Psoas muscle (tissue), 8 donors: ENCODE results near the gene ST3GAL4. TPM values are rescaled to one million over a fixed set of nuclear protein-coding genes. Genes with fewer than 3 reads are reported as not detected.

Experiments used
- ATAC-seq, 4 donors: fragments of 200-7000 bp; cut with Tn5 transposase; one replicate each; pipeline ENCODE4 v1.9.1; 2020; ENCODE audit warnings: moderate library complexity in 3 of 4, mild to moderate bottlenecking in 2 of 4
- DNase-seq, 2 donors: peaks; one replicate each; pipeline ENCODE4 v3.0.0-alpha.2; 2020
- H3K27ac ChIP-seq: fragments of 200-600 bp; one replicate; pipeline ENCODE4 v1.8.0; 2022
- H3K27me3 ChIP-seq, 3 donors: fragments of 200-600 bp in 1 of 3; one replicate each; pipeline versions ENCODE4 v1.6.1 to v1.8.0; 2013 to 2022; ENCODE audit warnings: low read length in 2 of 3, mild to moderate bottlenecking in 2 of 3, moderate library complexity in 1 of 3; ENCODE audit not compliant: insufficient read depth in 3 of 3
- H3K36me3 ChIP-seq, 2 donors: fragments of 200-600 bp in 1 of 2; one replicate each; pipeline versions ENCODE4 v1.6.1 to v1.8.0; 2013 to 2022; ENCODE audit warnings: low read depth in 1 of 2, mild to moderate bottlenecking in 1 of 2, moderate library complexity in 1 of 2; ENCODE audit not compliant: insufficient read depth in 1 of 2
- H3K4me1 ChIP-seq: fragments of 200-600 bp; one replicate; pipeline ENCODE4 v1.8.0; 2022
- H3K4me3 ChIP-seq: fragments of 200-600 bp; one replicate; pipeline ENCODE4 v1.8.0; 2022; ENCODE audit warnings: mild to moderate bottlenecking
- H3K9me3 ChIP-seq: fragments of 200-600 bp; one replicate; pipeline ENCODE4 v1.8.0; 2022
- WGBS, 3 donors: extraction: QIAGEN DNeasy Blood & Tissue Kit; methylation state at CpG; one replicate each; pipeline versions ENCODE4 v1.1.6 to v1.1.7; 2013; 5-methylcytosine and 5-hydroxymethylcytosine counted together
- intact Hi-C, 2 donors: fragments of 100-400 bp; cut with DNase I; formaldehyde crosslinking; loops; one replicate each; pipeline versions ENCODE4 v1.11.0 to v1.14.2; 2022
- polyA plus RNA-seq, 3 donors: library from polyadenylated mRNA; stranded (reverse); fragments of 200-250 nt; gene quantifications; one replicate each; pipeline ENCODE4 v1.2.3, GENCODE V29; 2013
- total RNA-seq, 4 donors: library from RNA; stranded (reverse); fragmentation: NEBNext Ultra II Directional in 2 of 4; extraction: Animal tissue kit (Norgen Biotek cat#: 25700) in 2 of 4; gene quantifications; one replicate each; pipeline versions ENCODE4 v1.2.1 to v1.2.4, GENCODE V29; 2021 to 2023
- TF ChIP-seq, protein P1 (sequence below): fragments of 200-600 bp; IDR thresholded peaks from one replicate; pipeline ENCODE4 v1.8.0; 2022; ENCODE audit warnings: antibody characterized with exemption
- donor health status: healthy with polysubstance abuse.
- donor health status: DM: no; HTN: no; CAD: no; lungs with moderate emphysema.
- donor health status: Bipolar disorder and iron deficiency.
- donor health status: healthy.
- donor health status: DM: yes; HTN: yes; CAD: no.
- donor health status: DM: no; HTN: no; CAD: no.
- donor health status: DM: no; HTN: no; CAD: no.
- donor health status: DM: yes; HTN: yes; CAD: no.

ST3GAL4 gene
- total and polyA plus RNA-seq, 7 donors, result 3.5 to 9.3 (median 4.7) TPM

DNA sequence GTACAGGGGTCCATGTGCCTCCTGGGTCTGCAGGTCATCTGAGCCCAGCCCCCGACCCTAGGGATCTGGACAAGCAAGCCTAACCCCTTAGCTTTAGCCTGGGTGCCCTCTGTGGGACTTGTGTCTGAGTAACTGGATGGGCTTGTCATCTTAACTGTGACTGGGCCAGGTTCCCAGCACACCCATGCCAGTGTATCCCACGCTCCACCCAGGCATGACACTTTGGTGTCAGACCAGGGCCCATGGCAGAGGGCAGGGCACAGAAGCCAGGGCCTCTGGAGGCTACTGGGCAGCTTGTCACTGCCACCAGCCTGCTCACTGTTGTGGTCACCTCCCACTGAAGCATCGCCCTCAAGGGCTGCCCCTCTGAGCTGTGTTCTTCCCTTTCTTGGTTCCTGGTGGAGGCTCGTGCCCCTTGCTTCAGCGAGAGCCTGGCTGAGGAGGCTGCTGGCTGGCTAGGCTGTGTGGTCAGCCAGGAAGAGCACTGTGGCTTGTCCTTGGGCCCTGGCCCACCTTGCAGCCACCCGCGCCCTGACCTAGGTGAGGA, 80.8 kb downstream of the ST3GAL4 start:
- TF ChIP-seq, protein P1, sequence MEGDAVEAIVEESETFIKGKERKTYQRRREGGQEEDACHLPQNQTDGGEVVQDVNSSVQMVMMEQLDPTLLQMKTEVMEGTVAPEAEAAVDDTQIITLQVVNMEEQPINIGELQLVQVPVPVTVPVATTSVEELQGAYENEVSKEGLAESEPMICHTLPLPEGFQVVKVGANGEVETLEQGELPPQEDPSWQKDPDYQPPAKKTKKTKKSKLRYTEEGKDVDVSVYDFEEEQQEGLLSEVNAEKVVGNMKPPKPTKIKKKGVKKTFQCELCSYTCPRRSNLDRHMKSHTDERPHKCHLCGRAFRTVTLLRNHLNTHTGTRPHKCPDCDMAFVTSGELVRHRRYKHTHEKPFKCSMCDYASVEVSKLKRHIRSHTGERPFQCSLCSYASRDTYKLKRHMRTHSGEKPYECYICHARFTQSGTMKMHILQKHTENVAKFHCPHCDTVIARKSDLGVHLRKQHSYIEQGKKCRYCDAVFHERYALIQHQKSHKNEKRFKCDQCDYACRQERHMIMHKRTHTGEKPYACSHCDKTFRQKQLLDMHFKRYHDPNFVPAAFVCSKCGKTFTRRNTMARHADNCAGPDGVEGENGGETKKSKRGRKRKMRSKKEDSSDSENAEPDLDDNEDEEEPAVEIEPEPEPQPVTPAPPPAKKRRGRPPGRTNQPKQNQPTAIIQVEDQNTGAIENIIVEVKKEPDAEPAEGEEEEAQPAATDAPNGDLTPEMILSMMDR, result no peak
- Histone ChIP-seq H3K27me3 (no peaks in the 10 kb centered on the region), H3K4me1 (no peaks in the 10 kb centered on the region), H3K9me3 (no peaks in the 10 kb centered on the region), H3K36me3 (no peaks in the 10 kb centered on the region), H3K27ac (no peak overlapping the region), H3K4me3 (no peak overlapping the region)
- no peak for DNase-seq
- intact Hi-C loops, result no loop called here
- 91 to 92% (median 91%) methylated on average over 7 of the region's 7 CpGs for WGBS, 3 donors
- ATAC-seq, result no peak

DNA sequence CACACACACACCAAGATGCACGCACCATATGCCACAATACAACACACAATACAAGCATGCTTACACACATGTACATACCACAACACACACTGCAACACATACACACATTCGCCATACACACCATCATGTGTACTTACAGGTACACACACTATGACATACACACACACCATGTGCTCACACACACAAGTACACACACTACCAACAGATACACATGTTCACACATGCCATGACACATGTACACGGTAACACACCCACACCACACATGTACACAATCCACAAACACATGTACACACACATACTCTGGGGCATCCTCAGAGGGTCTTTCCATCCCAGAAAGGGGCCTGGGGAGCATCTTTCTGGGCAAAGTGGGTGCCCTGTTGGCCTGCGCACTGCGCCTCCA, 82.2 kb downstream of the ST3GAL4 start:
- no peak for DNase-seq
- TF ChIP-seq, protein P1, result no peak
- ATAC-seq, result no peak
- Histone ChIP-seq H3K4me1 (no peaks in the 10 kb centered on the region), H3K36me3 (no peaks in the 10 kb centered on the region), H3K27me3 (peaks cover 0 to 1% (median 0%) of the 10 kb centered on the region in 3 donors), H3K4me3 (no peak overlapping the region), H3K27ac (no peak overlapping the region), H3K9me3 (no peaks in the 10 kb centered on the region)
- intact Hi-C loops, result no loop called here
- WGBS, 3 donors, result 98 to 99% (median 99%) methylated on average over 5 of the region's 5 CpGs

DNA sequence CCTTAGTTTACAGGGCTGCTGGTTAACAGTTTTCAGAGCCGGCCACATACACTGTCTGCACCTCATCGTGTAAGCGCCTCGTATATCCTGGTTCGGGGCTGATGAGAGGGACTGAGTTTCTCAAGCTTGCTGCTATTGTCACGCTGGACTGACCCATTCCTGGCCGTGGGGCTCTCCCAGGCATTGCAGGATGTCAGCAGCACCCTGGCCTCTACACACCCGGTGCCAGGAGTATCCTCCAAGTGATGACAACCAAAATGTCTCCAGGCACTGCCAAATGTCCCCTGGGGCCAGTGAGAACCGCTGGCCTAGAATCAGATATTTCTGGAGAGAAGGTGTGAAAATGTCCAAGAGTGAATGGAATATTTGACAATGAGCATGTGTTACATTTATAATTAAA, 82.8 kb downstream of the ST3GAL4 start:
- intact Hi-C loops, result no loop called here
- Histone ChIP-seq H3K4me1 (no peaks in the 10 kb centered on the region), H3K27me3 (peaks cover 0 to 1% (median 0%) of the 10 kb centered on the region in 3 donors), H3K9me3 (no peaks in the 10 kb centered on the region), H3K27ac (no peak overlapping the region), H3K36me3 (no peaks in the 10 kb centered on the region), H3K4me3 (no peak overlapping the region)
- TF ChIP-seq, protein P1, result no peak
- DNase-seq (no peak), ATAC-seq (peak in 1 of 4 donors; percentile 40)
- 51 to 60% (median 57%) methylated on average over 9 of the region's 9 CpGs for WGBS, 3 donors

DNA sequence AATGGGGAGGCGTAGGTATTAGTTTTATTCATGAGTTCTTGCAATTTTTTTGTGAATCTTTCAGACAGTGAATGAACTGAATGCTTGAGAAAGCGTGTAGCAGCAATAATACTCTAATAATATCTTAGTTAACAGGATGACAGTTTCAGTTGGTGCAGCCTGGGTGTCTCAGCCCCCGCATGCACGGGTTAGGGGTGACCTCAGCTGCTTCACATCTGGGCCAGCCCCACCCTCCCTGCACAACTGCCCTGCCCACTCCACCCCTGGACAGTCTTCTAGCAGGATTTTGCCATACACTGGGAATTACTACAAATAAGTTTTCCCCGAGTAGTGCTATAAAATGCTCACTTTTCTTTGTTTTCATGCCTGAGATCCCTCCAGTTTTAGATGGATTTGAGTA, 83.2 kb downstream of the ST3GAL4 start:
- 41 to 53% (median 42%) methylated on average over 5 of the region's 5 CpGs for WGBS, 3 donors
- DNase-seq (peak in 1 of 2 donors; percentile 47), ATAC-seq (no peak)
- Histone ChIP-seq H3K27me3 (peaks cover 0 to 1% (median 0%) of the 10 kb centered on the region in 3 donors), H3K4me3 (no peak overlapping the region), H3K9me3 (no peaks in the 10 kb centered on the region), H3K4me1 (no peaks in the 10 kb centered on the region), H3K36me3 (no peaks in the 10 kb centered on the region), H3K27ac (no peak overlapping the region)
- intact Hi-C loops, result no loop called here
- TF ChIP-seq, protein P1, result no peak

DNA sequence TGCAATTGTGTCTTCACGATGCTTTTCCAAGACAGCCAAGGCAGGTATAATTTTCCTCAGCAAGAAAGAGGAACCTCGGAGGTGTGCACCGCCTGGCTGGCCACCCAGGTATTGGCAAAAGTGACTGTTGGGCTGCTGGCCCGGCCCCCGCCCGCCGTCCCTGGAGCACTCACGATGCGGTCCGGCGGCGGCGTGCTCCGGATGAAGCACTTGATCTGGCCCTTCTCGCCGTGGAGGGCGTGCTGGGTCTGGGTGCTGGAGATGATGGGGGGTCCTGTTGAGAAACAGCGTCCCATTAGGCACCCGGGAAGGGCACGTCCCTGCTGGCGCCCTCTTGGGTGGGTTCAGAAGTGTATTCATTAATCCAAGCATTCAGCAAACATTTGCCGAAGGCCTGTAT, 84.8 kb downstream of the ST3GAL4 start:
- H3K27ac ChIP-seq, result no peak overlapping the region
- DNase-seq (no peak), ATAC-seq (peak in 1 of 4 donors; percentile 7)
- TF ChIP-seq, protein P1, result no peak
- 76 to 78% (median 78%) methylated on average over 22 of the region's 22 CpGs for WGBS, 3 donors
- no peak overlapping the region for H3K4me3 ChIP-seq
- H3K36me3 ChIP-seq, result no peaks in the 10 kb centered on the region
- peaks cover 0 to 1% (median 0%) of the 10 kb centered on the region in 3 donors for H3K27me3 ChIP-seq
- no peaks in the 10 kb centered on the region for H3K9me3 ChIP-seq
- intact Hi-C loops, result loop anchor here (2.0 to 5.0 kb wide), 6 partner anchors 41 to 907 kb away; no protein-coding TSS in a partner anchor
- no peaks in the 10 kb centered on the region for H3K4me1 ChIP-seq
